Putamen (tissue), 1 donor: Measurements from ENCODE around the gene QPRT.
"Not testable (repeated sequence)": the region's sequence is repeated elsewhere in the genome, so short reads cannot be mapped to it uniquely, and the experiment has no call there.

ENCODE experiments used
- DNase-seq: peaks from one replicate; pipeline ENCODE4 v3.0.0-alpha.2; 2016; ENCODE audit warnings: low spot score

The QPRT gene

GRCh38 chr16:29720703-29721102, 41.7 kb downstream of the QPRT start:
- DNase-seq: no peak

DNA sequence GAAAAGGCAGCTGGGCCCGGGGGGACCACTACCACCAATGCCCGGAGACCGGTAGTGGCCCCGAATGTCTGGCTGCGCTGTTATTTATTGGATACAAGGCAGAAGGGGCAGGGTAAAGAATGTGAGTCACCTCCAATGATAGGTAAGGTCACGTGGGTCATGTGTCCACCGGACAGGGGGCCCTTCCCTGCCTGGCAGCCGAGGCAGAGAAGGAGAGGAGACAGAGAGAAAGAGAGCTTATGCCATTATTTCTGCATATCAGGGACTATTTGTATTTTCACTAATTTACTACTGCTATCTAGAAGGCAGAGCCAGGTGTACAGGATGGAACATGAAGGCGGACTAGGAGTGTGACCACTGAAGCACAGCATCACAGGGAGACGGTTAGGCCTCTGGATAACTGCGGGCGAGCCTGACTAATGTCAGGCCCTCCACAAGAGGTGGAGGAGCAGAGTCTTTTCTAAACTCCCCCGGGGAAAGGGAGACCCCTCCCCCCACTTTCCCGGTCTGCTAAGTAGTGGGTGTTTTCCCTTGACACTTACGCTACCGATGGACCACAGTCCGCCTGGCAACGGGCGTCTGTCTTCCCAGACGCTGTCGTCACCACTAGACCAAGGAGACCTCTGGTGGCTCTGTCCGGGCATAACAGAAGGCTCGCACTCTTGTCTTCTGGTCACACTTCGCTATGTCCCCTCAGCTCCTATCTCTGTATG, 42.3 kb downstream of the QPRT start:
- peak; percentile 56 for DNase-seq

- DNase-seq: no peak
These were observed 47.9 kb downstream of the QPRT start for GRCh38 chr16:29726845-29727377.

GRCh38 chr16:29727452-29727851, 48.5 kb downstream of the QPRT start:
- DNase-seq: no peak

GRCh38 chr16:29729116-29729521, 50.1 kb downstream of the QPRT start:
- DNase-seq: peak; percentile 42

GRCh38 chr16:29730649-29731048, 51.7 kb downstream of the QPRT start:
- DNase-seq: no peak

DNA sequence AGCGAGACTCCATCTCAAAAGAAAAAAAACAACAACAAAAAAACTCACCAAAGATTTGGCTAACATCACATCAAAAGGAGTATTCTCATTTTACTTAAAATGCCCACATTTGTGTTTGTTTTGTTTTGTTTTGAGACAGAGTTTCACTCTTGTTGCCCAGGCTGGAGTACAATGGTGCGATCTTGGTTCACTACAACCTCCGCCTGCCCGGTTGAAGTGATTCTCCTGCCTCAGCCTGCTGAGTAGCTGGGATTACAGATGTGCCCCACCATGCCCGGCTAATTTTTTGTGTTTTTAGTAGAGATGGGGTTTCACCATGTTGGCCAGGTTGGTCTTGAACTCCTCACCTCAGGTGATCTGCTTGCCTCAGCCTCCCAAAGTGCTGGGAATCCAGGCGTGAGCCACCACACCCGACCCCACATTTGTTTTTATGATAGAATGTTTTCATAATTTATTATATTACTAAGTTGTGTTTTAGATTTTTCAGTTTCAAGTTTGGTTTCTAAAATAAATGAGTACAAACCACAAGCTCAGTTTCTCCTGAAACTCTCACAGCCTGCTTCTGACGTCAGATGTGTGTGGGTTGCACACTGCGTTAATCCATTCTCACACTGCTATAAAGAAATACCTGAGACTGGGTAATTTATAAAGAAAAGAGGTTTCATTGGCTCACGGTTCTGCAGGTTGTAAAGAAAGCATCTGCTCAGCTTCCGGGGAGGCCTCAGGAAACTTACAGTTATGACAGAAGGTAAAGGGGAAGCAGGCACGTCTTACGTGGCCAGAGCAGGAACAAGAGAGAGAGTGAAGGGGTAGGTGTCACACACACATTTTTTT, 53.0 kb downstream of the QPRT start:
- DNase-seq: not testable (repeated sequence)

DNA sequence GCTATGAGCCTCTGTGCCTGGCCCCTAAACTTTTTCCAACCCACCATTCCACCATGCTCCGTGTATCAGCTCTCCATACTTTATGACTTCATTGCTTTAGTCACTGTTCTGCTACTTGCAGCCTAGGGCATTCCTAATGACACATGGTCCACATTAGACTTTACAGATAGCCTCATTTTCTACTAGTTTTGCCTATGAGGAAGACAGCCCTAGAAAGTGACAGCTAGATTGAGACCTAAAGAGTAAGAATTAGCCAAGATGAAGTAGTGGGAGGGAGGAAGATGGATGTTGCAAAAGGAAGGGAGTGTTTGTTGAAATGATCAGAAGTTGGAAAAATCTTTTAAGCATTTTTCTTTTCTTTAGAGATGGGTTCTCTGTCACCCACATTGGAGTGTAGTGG, 55.8 kb downstream of the QPRT start:
- DNase-seq: no peak

DNA sequence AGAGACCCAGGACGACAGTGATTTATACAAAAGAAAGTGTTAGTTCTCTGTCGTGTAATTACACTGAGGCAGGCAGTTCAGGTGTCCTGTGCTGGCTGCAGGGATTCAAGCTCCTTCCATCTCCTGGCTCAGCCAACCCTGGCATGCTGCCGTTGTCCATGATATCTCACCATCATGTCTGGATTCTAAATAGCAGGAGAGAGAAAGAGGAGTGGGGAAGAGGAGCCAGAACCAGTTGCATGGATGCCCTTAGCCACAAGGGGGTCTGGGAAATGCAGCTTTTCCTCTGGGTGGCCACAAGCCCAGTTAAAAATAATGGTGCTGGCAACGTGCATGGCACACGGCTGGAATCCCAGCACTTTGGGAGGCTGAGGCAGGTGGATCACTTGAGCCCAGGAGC, 57.1 kb downstream of the QPRT start:
- no peak for DNase-seq

GRCh38 chr16:29736764-29737163, 57.8 kb downstream of the QPRT start:
- DNase-seq: no peak

GRCh38 chr16:29737713-29738112, 58.7 kb downstream of the QPRT start:
- DNase-seq: no peak

DNA sequence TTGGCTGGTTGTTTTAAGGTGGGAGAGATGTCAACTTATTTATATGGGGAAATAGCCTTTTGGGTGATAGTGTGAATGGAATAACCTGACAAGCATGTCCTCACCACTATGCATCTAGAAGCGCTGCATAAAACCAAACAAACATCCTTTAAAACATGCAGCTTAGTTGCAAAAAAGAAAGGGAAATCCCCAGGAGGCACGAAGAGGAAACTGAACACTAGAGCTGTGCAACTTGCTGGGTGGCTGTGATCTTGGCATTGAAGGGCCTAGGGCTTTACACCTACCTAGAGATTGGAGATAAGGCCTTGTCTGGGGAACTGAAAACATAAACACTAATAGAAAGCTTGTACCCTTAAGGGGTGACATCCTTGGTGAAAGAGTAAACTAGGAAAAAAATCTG, 59.5 kb downstream of the QPRT start:
- DNase-seq: no peak

DNA sequence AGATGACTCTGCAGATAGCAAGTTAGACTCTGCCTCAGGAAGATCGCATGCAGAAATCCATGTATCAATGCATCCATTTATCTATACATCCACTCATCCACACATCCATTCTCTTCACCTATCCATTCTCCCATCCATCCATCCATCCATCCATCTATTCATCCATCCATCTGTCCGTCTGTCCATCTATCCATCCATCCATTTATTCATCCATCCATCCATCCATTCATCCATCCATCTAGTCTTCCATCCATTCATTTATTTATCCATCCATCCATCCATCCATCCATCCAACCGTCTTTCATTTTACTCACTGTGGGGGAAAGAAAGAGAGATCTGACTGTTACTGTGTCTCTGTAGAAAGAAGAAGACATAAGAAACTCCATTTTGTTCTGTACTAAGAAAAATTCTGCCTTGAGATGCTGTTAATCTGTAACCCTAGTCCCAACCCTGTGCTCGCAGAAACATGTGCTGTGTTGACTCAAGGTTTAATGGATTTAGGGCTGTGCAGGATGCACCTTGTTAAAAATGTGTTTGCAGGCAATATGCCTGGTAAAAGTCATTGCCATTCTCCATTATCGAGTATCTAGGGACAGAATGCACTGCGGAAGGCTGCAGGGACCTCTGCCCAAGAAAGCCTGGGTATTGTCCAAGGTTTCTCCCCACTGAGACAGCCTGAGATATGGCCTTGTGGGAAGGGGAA, 61.1 kb downstream of the QPRT start:
- DNase-seq: not testable (repeated sequence)

- not testable (repeated sequence) for DNase-seq
These were observed 61.6 kb downstream of the QPRT start for GRCh38 chr16:29740630-29741015.

DNA sequence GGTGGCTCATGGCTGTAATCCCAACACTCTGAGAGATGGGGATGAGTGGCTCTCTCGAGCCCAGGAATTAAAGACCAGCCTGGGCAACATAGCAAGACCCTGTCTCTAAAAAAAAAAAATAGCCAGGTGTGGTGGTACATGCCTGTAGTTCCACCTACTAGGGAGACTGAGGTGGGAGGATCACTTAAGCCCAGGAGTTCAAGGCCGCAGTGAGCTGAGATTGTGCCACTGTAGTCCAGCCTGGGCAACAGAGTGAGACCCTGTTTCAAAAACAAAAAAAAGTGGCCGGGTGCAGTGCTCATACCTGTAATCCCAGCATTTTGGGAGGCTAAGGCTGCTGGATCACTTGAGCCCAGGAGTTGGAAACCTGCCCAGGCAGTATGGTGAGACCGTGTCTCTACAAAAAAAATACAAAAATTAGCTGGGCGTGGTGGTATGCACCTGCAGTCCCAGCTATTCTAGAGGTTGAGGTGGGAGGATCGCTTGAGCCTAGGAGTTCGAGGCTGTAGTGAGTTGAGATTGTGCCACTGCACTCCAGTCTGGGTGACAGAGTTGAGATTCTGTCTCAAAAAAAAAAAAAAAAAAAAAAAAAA, 63.8 kb downstream of the QPRT start:
- DNase-seq: no peak

- no peak for DNase-seq
These were observed 64.5 kb downstream of the QPRT start for GRCh38 chr16:29743475-29743826.

- DNase-seq: no peak
These were observed 65.0 kb downstream of the QPRT start for GRCh38 chr16:29743827-29744531.

DNA sequence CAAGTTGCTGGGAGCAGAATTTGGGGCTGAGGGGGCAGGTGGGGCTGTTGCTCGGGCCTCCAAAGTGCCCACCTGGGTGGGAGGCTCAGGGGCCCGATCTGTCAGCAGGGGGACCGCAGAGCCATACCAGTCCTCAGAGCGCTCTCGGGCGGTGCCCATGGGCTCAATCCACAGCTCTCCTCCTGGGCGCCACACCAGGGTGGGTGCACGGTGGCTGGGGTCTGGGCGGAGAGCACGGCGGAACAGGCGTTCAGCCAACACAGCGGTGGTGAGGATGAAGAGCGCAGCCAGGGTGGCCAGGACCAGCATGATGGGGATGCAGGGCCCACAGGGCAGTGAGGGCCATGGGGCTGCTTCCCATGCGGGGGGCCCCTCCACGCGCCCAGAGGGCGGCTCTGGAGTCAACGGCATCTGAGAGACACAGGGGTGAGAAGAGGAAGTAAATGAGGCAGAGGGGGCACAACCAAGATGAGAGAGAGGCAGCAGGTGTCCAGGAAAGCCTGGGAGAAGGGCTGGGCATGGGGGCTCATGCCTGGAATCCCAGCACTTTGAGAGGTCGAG, 65.6 kb downstream of the QPRT start:
- DNase-seq: no peak

DNA sequence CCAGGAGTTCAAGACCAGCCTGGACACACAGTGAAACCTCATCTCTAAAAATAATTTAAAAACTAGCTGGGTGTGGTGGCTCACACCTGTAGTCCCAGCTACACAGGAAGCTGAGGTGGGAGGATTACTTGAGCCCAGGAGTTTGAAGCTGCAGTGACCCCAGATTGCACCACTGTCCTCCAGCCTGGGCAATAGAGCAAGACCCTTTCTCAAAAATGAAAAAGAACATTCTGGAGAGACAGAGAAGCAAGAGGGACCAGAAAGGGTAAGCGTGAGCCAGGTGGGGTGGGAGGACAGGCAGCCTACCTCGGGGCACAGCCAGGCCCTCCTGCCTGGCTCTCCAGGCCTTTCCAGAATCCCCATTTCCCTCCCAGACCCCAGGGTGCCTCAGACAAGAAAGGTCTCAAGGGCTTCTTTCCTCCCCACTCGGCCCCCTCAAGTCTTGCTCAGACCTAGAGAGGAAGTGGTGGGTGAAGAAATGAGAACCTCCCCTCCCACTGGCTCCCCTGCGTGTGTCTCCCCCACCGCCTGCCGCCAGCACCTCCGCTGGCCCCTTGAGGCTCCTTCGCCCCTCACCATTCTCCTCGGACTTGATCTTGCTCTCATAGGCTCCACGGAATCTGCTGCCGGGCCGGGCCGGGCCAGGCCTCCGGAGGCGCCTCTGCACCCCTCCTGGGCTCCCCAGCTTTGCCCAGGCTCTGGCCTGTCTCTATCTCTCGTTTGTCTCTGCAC, 66.3 kb downstream of the QPRT start:
- no peak for DNase-seq

DNA sequence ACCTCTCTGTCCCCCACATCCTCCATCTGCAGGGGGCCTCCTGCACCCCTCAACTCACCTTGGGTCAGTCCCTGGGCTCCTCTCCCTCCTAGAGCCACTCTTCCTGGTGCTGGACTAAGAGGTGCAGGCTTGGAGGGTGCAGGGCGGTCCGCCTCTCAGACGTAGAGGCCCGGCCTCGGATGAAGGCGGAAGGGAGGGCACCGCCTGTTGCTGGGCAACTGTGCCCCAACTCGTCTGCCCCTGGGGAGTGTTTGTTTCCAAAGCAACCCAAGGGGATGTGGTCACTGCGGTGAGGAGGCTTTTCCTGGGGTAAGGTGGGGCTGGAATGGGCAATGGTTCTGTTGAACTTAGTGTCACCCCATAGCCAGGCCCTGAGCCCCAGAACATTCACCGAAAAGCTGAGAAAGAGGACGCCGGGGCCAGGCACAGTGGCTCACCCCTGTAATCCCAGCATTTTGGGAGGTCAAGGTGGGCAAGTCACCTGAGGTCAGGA, 66.9 kb downstream of the QPRT start, which contains the start of gene C16orf54:
C16orf54 (minus strand) TSS at position 138 of the 493 bp plus-strand sequence. CDS start 1,039 bp downstream, outside the sequence.
- no peak for DNase-seq
